NK-92 (cell line): ENCODE results near the gene ZDHHC14.
"Not testable (repeated sequence)": the region's sequence is repeated elsewhere in the genome, so short reads cannot be mapped to it uniquely, and the experiment has no call there.

Experiments used
- DNase-seq: peaks from one replicate; lab custom pipeline; 2025; ENCODE audit not compliant: unreplicated experiment; lab: John Stamatoyannopoulos, UW

The ZDHHC14 gene

DNA sequence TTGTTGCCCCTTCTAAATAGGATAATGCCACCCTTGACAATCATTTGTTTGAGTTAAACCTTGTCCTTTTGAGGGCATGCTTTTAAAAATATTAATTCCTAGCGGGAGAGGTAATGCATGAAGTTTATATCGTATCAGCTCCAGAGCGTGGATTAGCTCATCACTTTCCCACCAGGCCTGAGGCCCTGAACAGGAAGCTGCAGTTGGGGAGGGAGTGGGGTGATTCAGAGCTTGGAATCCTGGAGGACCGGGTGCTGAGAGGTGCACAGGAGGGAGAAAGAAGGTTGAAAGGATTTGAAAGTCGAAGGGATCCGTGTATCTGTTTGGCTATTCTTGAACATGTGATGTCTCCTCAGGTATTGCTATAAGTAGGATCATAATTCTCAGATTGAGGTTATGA lies 25.0 kb downstream of the ZDHHC14 start:
- no peak for DNase-seq

DNA sequence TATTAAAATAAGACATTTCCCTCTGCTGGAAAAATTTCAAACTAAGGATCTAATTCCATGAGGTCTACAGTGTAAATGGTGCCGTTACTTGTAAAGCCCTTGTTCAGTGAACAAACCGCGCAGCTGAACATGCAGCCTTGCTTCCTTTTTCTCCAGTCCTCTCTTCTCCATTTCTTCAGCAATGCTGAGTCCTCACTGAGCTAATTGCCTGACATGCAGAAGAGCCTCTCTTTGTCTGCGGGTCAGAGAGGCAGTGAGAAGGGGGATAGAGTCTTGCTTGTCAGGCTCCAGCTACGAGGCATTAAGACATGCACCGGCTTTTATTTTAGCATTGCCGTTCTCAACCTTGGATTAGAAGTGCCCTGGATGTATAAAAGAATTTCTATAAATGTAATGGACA lies 25.7 kb downstream of the ZDHHC14 start:
- no peak for DNase-seq

DNA sequence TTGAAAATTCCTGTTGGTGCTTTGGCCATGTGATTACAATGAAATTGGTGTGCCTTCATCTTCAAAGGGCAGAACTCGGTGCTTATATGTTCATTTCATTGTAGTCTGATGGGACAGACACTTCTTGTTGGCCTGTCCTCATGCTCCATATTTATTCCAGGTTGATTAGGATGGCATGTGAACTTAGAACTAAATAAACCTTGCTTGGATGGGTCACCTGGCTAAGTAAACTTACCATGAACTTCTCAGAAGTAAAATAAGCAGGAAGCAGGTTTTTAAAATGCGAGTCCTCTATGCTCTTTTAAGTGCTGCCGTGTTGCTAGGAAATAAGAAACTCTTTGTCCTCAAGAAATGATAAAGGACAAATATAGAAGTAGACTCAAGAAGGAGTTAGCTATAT lies 26.7 kb downstream of the ZDHHC14 start:
- DNase-seq: no peak

DNA sequence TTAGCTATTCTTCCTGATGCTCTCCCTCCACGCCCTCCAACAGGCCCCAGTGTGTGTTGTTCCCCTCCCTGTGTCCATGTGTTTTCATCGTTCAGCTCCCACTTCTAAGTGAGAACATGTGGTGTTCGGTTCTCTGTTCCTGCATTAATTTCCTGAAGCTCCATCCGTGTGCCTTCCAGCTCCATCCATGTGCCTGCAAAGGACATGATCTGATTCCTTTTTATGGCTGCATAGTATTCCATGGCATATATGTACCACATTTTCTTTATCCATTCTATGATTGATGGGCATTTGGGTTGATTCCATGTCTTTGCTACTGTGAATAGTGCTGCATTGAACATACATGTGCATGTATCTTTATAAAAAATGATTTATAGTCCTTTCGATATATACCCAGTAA lies 27.4 kb downstream of the ZDHHC14 start:
- not testable (repeated sequence) for DNase-seq

DNA sequence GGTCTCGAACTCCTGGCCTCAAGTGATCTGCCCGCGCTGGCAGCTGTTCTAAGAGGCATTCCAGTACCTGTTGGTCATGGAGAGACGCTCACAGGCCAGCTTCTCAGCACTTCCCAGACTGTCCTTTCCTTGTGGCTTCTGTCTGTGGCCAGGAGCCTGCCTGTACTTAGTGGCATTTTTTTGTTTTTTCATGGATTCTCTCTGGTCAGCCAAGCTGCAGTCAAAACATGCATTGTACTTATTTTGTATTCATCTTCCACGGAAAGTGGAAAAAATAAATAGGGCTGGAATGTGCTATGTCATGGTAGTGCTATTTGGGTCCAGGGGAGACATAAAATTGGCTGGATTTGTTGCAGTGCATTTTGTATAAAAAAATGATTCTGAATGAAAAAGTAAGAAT lies 29.1 kb downstream of the ZDHHC14 start:
- no peak for DNase-seq

DNA sequence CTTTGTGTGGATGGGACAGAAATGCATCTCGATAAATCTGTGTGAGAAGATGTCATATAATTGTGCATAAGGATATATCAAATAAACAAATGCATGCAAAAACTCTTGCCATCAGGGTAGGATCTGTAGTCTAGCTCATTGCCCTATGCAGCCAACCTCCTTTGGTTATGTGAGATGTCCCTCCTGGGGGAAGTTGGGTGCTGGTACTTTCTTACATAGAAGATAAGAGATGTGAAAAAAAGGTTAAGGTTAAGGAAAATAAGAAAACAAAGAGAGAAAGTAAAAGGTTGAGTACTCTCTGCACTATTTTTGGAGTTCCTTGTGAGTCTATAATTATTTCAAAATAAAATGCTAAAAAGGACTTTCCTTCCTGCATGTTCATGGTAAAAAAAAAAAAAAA lies 30.4 kb downstream of the ZDHHC14 start:
- no peak for DNase-seq

DNA sequence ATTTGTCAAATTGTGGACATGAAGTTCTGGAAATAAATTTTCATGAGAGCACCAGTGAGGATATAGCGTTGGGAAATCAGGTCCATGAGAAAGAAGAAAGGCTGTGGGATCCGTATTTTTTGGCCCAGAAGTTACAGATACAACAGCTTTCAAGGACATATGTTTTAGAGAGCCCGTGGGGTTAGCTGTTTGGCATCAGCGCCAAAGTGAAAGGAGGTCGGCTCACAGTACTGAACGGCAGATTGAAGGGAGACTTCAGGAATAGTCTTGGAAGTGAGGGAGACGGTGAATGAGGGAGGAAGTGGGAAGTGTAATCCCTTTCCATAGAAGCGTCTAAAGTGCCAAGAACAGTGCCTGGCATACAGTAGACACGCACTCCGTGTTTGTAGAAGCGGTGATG lies 31.8 kb downstream of the ZDHHC14 start:
- no peak for DNase-seq

DNA sequence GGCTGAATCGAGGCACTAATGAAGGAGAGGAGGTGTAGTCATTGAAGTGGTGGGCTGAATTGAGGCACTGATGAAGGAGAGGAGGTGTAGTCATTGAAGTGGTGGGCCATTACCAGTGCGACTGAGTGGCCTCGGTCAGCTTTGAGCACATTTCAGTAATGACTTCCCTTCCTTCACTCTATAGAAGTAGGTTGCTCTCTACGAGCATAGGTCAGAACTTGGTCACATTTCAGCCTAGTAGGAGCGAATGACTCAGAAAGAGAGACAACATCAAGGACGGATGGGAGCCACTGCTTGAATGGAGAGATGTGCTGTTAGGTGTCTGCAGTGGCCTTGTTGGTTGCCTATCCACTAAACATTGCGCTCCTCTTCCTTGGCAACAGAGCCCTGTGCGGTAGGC lies 39.5 kb downstream of the ZDHHC14 start:
- DNase-seq: no peak

DNA sequence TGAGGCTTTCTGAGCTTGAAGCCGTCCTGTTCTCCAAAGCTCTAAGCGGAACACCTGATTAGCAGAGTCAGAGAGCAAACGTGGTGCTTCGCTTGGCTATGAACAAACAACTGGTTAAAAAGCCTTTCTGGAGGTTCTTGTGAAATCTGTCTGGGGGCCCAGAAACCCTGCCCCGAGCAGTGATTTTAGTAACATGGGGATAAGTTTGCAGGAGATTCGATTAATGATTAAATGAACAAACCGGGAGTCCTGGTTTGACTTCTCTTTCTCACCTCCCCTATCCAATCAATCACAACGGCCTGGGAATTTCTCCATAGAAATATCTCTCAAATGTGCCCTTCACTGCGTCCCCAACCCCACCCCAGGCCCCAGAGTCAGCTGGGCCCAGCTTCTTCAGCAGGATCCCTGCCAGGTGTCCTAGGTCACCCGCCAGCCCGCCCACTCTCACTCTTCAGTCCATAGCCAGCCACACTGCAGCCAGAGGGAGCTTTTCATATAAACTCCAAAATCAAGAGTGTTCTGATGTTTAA lies 43.6 kb downstream of the ZDHHC14 start:
- no peak for DNase-seq

DNA sequence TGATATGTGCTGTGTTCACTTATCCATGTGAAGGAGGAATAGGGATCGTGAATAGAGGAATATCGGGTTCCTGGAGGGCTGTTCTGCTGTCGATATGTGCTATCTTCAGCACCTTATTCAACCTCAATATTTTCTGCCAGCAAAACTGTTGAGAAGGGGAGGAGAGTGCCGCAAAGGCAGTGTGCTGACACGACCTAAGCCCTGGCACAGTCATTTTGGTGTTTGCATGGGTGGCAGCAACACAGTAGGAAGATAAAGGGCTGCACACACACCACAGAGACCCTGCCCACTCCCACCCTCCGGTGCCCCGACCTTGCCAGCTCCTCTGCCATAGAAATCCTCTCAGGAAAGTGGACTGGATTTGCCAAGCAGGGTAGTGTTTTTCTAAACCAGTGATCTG lies 47.0 kb downstream of the ZDHHC14 start:
- DNase-seq: no peak

DNA sequence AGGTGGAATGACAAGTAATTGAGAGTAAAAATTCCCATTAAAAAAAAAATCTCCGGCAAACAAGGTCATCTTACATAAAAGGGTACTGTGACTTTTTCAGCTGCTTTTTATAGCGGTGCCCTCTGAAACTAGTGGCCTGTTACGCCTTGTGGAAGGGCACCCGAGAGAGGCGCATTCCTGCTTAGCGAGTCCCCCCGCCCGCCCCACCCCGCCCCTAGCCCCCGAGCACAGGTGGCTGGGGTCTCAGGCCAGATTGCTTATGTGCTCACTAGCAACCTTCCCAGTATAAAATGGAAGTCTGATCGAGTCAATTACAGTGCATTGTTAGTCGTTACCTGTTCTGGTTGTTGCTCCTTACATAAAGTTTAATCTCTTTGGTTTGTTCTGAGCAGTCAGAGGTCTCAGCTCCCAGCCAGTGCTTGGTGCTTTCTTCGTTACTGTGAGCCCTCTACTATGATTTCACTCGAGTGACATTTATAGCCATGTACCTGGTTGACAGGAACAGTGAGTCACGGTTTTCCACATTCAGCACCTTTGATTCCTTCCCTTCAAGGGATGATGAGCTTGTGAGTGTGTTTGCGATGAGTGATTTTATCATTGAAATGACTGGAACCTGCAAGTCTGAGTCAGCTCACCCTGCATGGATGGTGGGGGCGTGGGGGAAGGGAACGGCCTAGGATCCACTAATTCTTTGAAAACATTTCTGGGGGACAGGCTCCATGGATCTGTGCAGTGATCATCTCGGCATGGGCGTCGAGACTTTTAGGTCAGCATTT lies 47.6 kb downstream of the ZDHHC14 start:
- no peak for DNase-seq

DNA sequence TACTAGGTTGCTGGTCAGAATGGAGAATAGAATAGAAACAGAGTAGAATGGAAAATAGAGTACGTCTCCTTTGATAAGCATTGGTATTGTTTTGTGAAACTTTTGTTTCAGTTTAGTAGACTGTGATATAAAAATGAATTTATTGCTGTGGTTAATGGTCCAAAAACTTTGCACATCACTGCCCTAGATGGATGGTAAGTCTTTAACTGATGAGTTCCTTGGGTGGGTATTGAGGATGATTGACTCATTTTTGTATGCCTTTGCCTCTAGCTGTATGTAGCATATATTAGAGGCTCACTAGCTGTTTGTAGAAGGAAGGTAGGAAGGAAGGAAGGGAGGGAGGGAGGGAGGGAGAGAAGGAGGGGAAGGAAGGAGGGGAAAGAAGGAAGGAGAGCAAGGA lies 48.3 kb downstream of the ZDHHC14 start:
- DNase-seq: no peak

DNA sequence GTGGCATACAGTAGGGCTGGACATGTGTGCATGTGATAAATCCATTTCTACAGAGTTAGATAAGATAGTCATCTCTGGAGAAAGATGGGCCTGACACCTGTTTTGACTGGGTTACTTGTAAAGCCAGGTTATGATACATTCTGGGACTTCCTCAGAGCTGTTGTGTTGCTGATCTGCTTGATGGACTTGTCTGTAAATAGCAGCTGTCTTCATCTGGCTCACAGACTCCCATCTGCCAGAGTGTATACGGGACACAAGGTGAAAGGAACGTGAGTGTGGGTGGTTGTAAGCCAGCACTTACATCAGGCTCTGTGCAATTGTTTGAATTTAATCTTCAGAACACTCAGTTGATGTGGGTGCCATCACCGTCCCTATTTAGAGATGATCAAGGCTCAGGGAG lies 49.8 kb downstream of the ZDHHC14 start:
- no peak for DNase-seq

DNA sequence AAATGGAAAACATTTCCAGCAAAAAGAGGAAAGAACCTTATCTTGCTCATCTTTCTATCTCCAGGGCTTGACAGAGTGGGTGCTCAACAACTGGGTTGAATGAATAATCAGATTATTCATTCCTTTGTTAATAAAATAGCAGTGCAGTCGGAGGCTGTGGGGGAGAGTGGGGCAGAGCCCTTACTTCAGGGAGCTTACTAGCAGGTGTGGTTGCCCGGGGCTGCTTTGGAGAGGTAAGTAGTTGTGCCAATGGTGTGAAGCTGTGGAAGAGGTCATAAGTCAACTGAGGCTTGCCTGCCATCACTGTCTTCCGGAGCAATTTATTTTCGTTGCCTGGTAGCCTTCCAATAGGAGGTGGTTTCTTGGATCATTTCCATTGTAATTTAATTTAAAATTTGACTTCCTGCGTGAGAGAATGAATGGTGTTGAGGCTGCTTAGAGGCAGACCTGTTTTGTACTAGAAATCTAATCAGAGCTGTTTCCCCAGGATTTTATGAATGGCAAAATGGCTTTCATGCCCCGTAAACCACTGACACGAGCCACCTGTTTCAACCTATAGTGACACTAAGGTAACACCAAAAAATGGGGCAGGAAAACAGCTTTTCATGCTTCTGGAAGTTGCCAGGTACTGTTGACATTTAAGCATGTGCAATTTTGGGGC lies 51.4 kb downstream of the ZDHHC14 start:
- no peak for DNase-seq

DNA sequence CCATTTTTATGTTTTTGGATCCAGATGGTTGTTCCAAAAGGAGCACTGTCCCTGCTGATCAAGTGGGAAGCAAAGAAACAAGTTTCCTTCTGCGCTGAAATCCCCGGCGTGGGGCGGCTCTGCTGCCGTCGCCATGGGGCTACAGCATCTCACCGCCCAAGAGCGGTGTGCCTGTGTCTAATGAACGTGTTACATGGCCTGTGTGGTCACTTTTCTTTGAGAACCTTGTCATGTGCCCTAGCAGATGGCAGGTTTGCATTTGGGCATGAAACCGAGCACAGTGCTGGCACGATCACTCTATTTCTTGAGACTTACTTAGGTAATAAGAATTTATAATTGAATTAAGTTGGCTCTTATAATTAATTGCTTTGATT lies 51.9 kb downstream of the ZDHHC14 start:
- DNase-seq: no peak

DNA sequence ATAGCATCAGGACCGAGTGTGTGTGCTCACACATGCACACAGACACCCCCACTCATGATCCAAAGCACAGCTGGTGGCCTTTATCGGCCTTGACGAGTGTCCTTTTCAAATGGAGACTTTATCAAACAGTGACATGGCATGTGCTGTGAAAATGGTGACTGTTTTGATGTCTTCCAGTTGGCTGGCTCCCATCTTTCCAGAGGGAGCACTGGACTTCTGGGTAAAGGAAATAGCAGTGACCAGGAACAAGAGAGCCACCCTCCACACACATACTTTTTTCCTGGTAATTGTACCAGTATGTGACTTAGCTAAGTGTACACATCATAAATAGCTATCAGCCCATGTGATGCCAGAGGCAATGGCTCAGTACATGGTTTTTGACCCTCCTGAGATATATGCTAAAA lies 52.7 kb downstream of the ZDHHC14 start:
- no peak for DNase-seq

DNA sequence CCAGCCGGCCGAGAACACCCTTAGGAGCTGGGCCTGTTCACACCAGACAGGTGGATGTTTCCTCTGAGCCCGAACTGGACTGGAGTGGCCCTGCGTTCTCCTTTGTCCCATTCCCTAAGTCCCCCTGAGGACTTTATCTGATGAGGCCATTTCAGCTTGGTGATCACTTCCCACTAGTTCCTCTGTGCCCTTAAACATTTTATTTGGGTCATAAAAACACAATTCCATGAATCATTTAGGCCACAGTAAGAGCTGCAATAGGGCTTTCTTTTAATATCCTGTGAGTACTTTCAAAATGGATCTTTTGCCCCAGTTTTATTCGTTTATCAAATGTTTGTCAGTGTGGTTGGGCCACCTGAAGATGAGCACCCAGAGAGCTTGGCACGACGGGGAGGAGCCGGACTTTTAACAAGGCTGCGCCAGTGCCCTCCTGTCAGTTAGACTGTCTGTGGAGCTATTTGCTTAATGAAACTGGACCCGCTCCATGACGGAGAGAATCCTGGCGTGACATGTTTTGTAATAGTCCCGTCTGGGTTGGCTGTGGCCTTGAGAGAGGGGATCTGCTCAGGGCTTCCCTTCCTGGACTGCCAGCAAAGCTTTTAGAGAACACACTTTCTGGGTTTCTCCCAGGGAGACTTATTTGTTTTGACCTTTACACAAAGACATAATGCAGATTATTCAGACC lies 53.5 kb downstream of the ZDHHC14 start:
- DNase-seq: no peak

DNA sequence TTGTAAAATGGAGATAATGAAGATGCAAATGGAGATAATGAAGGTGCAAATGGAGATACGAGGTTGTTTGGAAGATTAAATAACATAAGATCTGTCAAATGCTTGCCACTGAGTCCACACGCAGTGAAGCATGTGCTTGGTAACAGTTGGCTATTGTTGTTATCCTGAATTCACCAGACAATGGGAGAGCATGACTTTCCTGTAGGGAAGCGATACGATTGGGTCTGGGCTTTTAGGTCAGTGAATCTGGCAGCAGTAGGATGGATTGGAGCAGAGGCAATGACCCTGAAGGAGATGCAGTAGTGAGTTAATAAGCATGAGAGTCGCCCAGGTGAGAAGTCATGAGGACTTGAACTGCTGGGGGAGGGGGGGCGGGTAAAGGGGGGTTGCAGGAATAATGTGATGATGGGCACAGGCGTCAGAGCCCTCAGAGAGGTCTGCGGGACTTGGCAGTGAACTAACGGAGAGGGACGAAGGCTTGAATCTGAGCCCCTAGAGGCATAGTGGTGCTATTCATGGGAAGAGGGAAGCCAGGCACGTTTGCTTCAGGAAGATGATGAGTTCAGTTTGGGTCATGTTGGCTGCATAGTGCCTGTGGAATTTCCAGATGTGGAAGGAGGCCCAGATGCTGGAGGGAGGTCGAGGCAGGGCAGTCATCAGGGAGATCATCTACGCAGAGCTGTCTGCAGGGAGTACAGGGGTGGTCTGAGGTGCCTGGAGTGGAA lies 55.4 kb downstream of the ZDHHC14 start:
- no peak for DNase-seq

DNA sequence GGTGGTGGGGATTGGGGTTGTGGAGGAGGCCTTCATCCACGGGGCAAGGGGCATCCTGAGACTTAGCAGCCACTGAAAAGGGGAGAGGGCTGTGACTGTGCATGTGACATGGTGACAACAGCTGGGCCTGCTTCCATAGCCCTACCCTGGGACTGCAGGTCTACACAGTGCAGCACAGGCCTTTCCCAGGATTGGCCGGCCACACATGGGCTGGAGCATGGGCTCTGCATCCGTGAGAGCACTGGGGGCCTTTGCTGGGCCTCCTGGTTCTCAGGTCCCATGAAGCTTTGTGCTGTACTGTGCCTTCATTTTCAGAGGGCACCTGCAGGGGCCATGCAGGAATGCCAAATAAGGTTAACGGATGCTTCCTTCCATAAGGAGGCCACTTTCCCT lies 56.0 kb downstream of the ZDHHC14 start:
- no peak for DNase-seq

DNA sequence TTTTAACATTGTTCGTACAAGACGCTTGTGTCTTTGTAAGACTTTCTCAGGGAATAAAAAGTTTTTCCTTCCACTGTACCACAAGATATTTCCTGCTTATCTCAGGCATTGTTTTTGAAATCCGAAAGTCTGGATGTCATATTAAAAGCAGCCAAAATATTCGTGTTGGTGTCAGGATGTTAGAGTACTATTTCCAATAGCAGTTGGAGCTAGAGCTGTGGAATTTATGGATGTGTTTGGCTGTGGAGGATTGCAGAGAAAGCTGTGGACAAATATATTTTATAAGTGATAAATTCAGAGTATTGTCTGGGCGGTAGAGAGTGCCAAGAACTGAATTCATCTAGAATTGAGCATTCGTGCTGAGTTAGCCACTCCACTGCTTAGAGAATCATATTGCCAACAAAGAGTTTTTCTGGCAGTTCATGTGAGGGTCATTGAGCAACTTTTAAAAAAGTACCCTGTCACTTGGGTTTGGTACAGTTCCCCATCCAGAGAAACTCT lies 57.7 kb downstream of the ZDHHC14 start:
- no peak for DNase-seq

DNA sequence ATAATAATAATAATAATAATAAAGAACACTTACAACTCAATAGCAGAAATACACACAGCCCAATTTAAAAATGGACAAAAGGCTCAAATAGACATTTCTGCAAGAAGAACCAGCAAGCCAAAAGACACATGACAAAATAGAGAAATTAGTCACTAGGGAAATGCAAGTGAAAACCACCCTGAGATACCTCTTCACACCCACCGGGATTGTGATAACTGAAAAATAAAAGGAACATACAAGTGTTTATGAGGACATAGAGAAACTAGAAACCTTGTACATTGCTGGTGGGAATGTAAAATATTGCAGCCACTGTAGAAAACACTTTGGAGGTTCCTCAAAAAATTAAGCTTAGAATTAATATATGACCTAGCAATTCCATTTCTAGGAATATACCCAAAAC lies 59.2 kb downstream of the ZDHHC14 start:
- no peak for DNase-seq
